B cell (primary cell): ENCODE results near the gene SERGEF.

Source experiments
- CTCF ChIP-seq: fragments of 200-600 bp; IDR thresholded peaks from one replicate; pipeline ENCODE4 v1.8.0; 2022; ENCODE audit warnings: antibody characterized with exemption, mild to moderate bottlenecking
- EZH2 ChIP-seq: IDR thresholded peaks from 2 replicates; pipeline ENCODE4 v1.6.1; 2012; ENCODE audit warnings: borderline replicate concordance, low read depth, mild to moderate bottlenecking, moderate library complexity, low read length; ENCODE audit not compliant: insufficient read depth, poor library complexity, severe bottlenecking

GRCh38 chr11:17755891-17756290 is 257.0 kb downstream of the SERGEF start:
- TF ChIP-seq EZH2 = no peak
- no peak for TF ChIP-seq CTCF
